ENCODE measurements around the gene ATPAF2.

- TF ChIP-seq POLR2AphosphoS5 (IDR thresholded peaks at IDR 0.05; ENCODE audit: low read depth, low read length) = no peak
- no peak for TF ChIP-seq TAF1 (IDR thresholded peaks at IDR 0.05; ENCODE audit: borderline replicate concordance, insufficient read depth, low read length)
- no peak for TF ChIP-seq SIN3A (IDR thresholded peaks at IDR 0.05; ENCODE audit: borderline replicate concordance, insufficient read depth, low read length)
- TF ChIP-seq FOXP2 (optimal IDR thresholded peaks at IDR 0.05; ENCODE audit: borderline replicate concordance, extremely low read depth, extremely low read length, insufficient read depth) = no peak
Observed at GRCh38 chr17:17985153-17985552, 53.8 kb downstream of the ATPAF2 start.
